Measurements from ENCODE around the gene TSPAN9.

- TF ChIP-seq EP300 (IDR thresholded peaks at IDR 0.05; ENCODE audit: borderline replicate concordance in 1 of 2, low read depth in 1 of 2, low read length in 1 of 2) (no peak), CTCF (IDR thresholded peaks at IDR 0.05) (no peak), RXRA (IDR thresholded peaks at IDR 0.05; ENCODE audit: borderline replicate concordance, low read depth) (no peak), POLR2AphosphoS5 (IDR thresholded peaks at IDR 0.05; ENCODE audit: low read depth, low read length) (no peak), SIN3A (IDR thresholded peaks at IDR 0.05; ENCODE audit: borderline replicate concordance, low read depth, low read length) (no peak), FOXM1 (IDR thresholded peaks at IDR 0.05; ENCODE audit: low read depth) (no peak), RAD21 (IDR thresholded peaks at IDR 0.05; ENCODE audit: low read length) (0 out of 2 replicates have a peak, but pooled peaks have one; percentile 9), YY1 (IDR thresholded peaks at IDR 0.05; ENCODE audit: low read depth) (no peak), CHD2 (IDR thresholded peaks at IDR 0.05; ENCODE audit: low read length, partially characterized antibody) (no peak), NRF1 (IDR thresholded peaks at IDR 0.05; ENCODE audit: low read depth, low read length) (no peak)
Measured at GRCh38 chr12:3222306-3222705, 145.1 kb downstream of the TSPAN9 start.

All from SK-N-SH (cell line).